ENCODE measurements around the gene CHRNB4. TPM values are rescaled to one million over a fixed set of nuclear protein-coding genes. Genes with fewer than 3 reads are reported as not detected.

CHRNB4 gene
- total and polyA plus RNA-seq, 10 of the 15 experiments (the other 5 are each of a cell fraction or from before 2014, with no cell fraction given), result 0.10 TPM; not detected in 9

DNA sequence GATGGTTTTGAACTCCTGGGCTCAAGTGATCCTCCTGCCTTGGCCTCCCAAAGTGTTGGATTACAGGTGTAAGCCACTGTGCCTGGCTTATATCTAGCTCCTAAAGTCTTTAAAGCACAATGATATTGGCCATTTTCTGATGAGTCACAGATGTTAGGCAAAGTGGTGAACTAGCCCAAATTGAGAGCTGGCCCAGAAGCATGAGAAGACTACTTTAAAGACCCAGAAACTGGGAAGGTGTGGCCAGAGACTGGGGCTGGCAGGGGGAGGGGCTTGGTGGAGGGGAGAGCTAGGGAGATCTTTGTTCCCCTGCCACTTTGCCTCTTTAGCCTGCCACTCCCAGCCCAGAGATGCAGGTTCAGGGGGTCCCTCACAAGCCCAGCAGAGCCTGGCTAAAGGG, 41.8 kb downstream of the CHRNB4 start:
- no TSS peak for BruUV-seq (replicated peaks)
- intact Hi-C loops (cut with micrococcal nuclease; ENCODE audit: unreplicated experiment) (no loop called here), in situ Hi-C loops (cut with MboI) (no loop called here)
- FAIRE-seq, result no peak
- Histone ChIP-seq H3K36me3 (ENCODE audit: control insufficient read depth in 2 of 2, insufficient read depth in 2 of 2, low read length in 1 of 2) (no peaks in the 10 kb centered on the region), H3K9ac (ENCODE audit: control insufficient read depth, insufficient read depth, low read length) (no peak overlapping the region), H3K4me3 (no peak overlapping the region), H3K9me3 (replicated peaks; ENCODE audit: control insufficient read depth, insufficient read depth, low read length) (no peaks in the 10 kb centered on the region), H3K27me3 (replicated peaks in 1 of 2; ENCODE audit: control insufficient read depth in 2 of 2, insufficient read depth in 2 of 2, low read length in 1 of 2) (no peaks in the 10 kb centered on the region), H2AFZ (ENCODE audit: control insufficient read depth, low read depth, low read length) (no peak overlapping the region), H3K4me2 (ENCODE audit: control insufficient read depth, insufficient read depth) (no peak overlapping the region), H3K79me2 (ENCODE audit: control insufficient read depth, insufficient read depth, low read length) (no peaks in the 10 kb centered on the region), H3K4me1 (ENCODE audit: control insufficient read depth, insufficient read depth, low read length) (no peaks in the 10 kb centered on the region), H4K20me1 (ENCODE audit: control insufficient read depth, insufficient read depth) (no peaks in the 10 kb centered on the region), H3K27ac (ENCODE audit: control insufficient read depth, insufficient read depth) (no peak overlapping the region)
- ChIA-PET POLR2A (interaction anchor here (0.6 kb wide), 1 partner anchor 203 kb away, joined by 3 read pairs; no protein-coding TSS in a partner anchor), RAD21 (ENCODE audit: unreplicated experiment) (no interaction called here), SMC1A (ENCODE audit: uncharacterized antibody, unreplicated experiment) (no interaction called here), CTCF (no interaction called here)
- no peak for ATAC-seq
- no peak for TF ChIP-seq BRCA1 (IDR thresholded peaks at IDR 0.05; ENCODE audit: low read depth, low read length)
- no peak for TF ChIP-seq ZNF622 (IDR thresholded peaks at IDR 0.05)
- TF ChIP-seq, protein P1, sequence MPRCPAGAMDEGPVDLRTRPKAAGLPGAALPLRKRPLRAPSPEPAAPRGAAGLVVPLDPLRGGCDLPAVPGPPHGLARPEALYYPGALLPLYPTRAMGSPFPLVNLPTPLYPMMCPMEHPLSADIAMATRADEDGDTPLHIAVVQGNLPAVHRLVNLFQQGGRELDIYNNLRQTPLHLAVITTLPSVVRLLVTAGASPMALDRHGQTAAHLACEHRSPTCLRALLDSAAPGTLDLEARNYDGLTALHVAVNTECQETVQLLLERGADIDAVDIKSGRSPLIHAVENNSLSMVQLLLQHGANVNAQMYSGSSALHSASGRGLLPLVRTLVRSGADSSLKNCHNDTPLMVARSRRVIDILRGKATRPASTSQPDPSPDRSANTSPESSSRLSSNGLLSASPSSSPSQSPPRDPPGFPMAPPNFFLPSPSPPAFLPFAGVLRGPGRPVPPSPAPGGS (IDR thresholded peaks at IDR 0.05; ENCODE audit: borderline replicate concordance, insufficient read depth, low read depth, low read length, poor library complexity, severe bottlenecking), result no peak
- TF ChIP-seq RBBP5 (conservative IDR thresholded peaks at IDR 0.05), result no peak
- no peak for TF ChIP-seq PAX5 (IDR thresholded peaks at IDR 0.05; ENCODE audit: borderline replicate concordance, low read depth, low read length)
- no peak for TF ChIP-seq CREM (IDR thresholded peaks at IDR 0.05; ENCODE audit: low read depth)
- no peak for TF ChIP-seq SMAD1 (IDR thresholded peaks at IDR 0.05; ENCODE audit: low read depth, partially characterized antibody)
- TF ChIP-seq ZNF274 (IDR thresholded peaks at IDR 0.05; ENCODE audit: insufficient read depth, insufficient read length), result no peak
- no peak for TF ChIP-seq SRF (IDR thresholded peaks at IDR 0.05; ENCODE audit: low read depth in 2 of 2, low read length in 2 of 2)
- no peak for TF ChIP-seq ETV6 (conservative IDR thresholded peaks at IDR 0.05 in 1 of 2, IDR thresholded peaks at IDR 0.05 in 1 of 2; ENCODE audit: borderline replicate concordance in 1 of 2, low read depth in 1 of 2)
- TF ChIP-seq SUZ12 (IDR thresholded peaks at IDR 0.05; ENCODE audit: unreplicated experiment), result no peak
- DNase-seq (ENCODE audit: low read depth, low spot score), result no peak
